Neural cell (in vitro differentiated cells): ENCODE results near the gene EGFL8. TPM values are rescaled to one million over a fixed set of nuclear protein-coding genes. Genes with fewer than 3 reads are reported as not detected.

ENCODE experiments used
- H2AFZ ChIP-seq: fragments of 200-600, 300-800 bp; sonication (generic), shearing (Covaris generic); 2 replicates; pipeline ENCODE4 v1.6.0; 2014; ENCODE audit warnings: low read depth, mild to moderate bottlenecking, antibody characterized with exemption, low read length, moderate library complexity
- H3F3A ChIP-seq: fragments of 200-600 bp; shearing (Covaris generic); 2 replicates; pipeline ENCODE4 v1.6.1; 2016; ENCODE audit warnings: mild to moderate bottlenecking, moderate library complexity, mixed read lengths, antibody characterized with exemption, low read length; ENCODE audit not compliant: insufficient read depth, poor library complexity, severe bottlenecking
- H3K27ac ChIP-seq: fragments of 200-600, 300-800 bp; sonication (generic), shearing (Covaris generic); 2 replicates; pipeline ENCODE4 v1.5.1; 2014; ENCODE audit warnings: mild to moderate bottlenecking, low read length, moderate library complexity
- H3K27me3 ChIP-seq: fragments of 300-800, 200-600 bp; sonication (generic), shearing (Covaris generic); 2 replicates; pipeline ENCODE4 v1.6.0; 2014; ENCODE audit warnings: mild to moderate bottlenecking, low read depth, low read length, moderate library complexity; ENCODE audit not compliant: insufficient read depth
- H3K36me3 ChIP-seq: fragments of 300-800, 200-600 bp; sonication (generic), shearing (Covaris generic); 2 replicates; pipeline ENCODE4 v1.5.1; 2014; ENCODE audit warnings: mild to moderate bottlenecking, antibody characterized with exemption, low read length, moderate library complexity; ENCODE audit not compliant: insufficient read depth
- H3K4me2 ChIP-seq: fragments of 300-800, 200-600 bp; sonication (generic), shearing (Covaris generic); 2 replicates; pipeline ENCODE4 v1.6.0; 2014; ENCODE audit warnings: mild to moderate bottlenecking, low read length
- H3K4me3 ChIP-seq: fragments of 300-800, 200-600 bp; sonication (generic), shearing (Covaris generic); 2 replicates; pipeline ENCODE4 v1.5.1; 2014; ENCODE audit warnings: mild to moderate bottlenecking, low read length, moderate library complexity
- H3K79me2 ChIP-seq: fragments of 200-600 bp; shearing (Covaris generic); replicated peaks from 2 replicates; pipeline ENCODE4 v1.6.0; 2014; ENCODE audit warnings: mild to moderate bottlenecking, low read length, moderate library complexity; ENCODE audit not compliant: insufficient read depth
- H3K9ac ChIP-seq: fragments of 300-800, 200-600 bp; sonication (generic), shearing (Covaris generic); 2 replicates; pipeline ENCODE4 v1.6.1; 2016; ENCODE audit warnings: mild to moderate bottlenecking, low read length, mixed read lengths
- H3K9me2 ChIP-seq: fragments of 200-600 bp; shearing (Covaris generic); 2 replicates; pipeline ENCODE4 v1.6.1; 2016; ENCODE audit warnings: mild to moderate bottlenecking, low read length, mixed read lengths; ENCODE audit not compliant: insufficient read depth
- H3K9me3 ChIP-seq: fragments of 200-600, 300-800 bp; sonication (generic), shearing (Covaris generic); 2 replicates; pipeline ENCODE4 v1.6.1; 2016; ENCODE audit warnings: mild to moderate bottlenecking, mixed run types, low read length, moderate library complexity, mixed read lengths
- H4K20me1 ChIP-seq: fragments of 200-600 bp; shearing (Covaris generic); 2 replicates; pipeline ENCODE4 v1.6.1; 2016; ENCODE audit warnings: mild to moderate bottlenecking, mixed run types; ENCODE audit not compliant: insufficient read depth
- CTCF ChIP-seq: fragments of 450-650 bp; IDR thresholded peaks from 2 replicates; pipeline ENCODE4 v1.5.1; 2014; ENCODE audit warnings: antibody characterized with exemption, mild to moderate bottlenecking, moderate library complexity; ENCODE audit not compliant: poor library complexity, severe bottlenecking
- EP300 ChIP-seq: fragments of 450-650 bp; conservative IDR thresholded peaks from 2 replicates; pipeline ENCODE4 v1.6.1; 2014; ENCODE audit warnings: antibody characterized with exemption, mild to moderate bottlenecking, moderate library complexity; ENCODE audit not compliant: poor library complexity, severe bottlenecking
- EZH2 ChIP-seq: fragments of 200-600, 300-800 bp; shearing (Covaris generic), sonication (generic); IDR thresholded peaks from 2 replicates; pipeline ENCODE4 v1.6.1; 2014; ENCODE audit warnings: antibody characterized with exemption, low read length, borderline replicate concordance, mild to moderate bottlenecking; ENCODE audit not compliant: insufficient read depth, poor library complexity, severe bottlenecking
- MXI1 ChIP-seq: fragments of 450-650 bp; conservative IDR thresholded peaks from 2 replicates; pipeline ENCODE4 v1.6.1; 2014; ENCODE audit warnings: antibody characterized with exemption, mild to moderate bottlenecking; ENCODE audit not compliant: poor library complexity, severe bottlenecking
- POLR2AphosphoS5 ChIP-seq: IDR thresholded peaks from 2 replicates; pipeline ENCODE4 v1.6.1; 2012
- RAD21 ChIP-seq: fragments of 450-650 bp; conservative IDR thresholded peaks from 2 replicates; pipeline ENCODE4 v1.6.1; 2014; ENCODE audit warnings: antibody characterized with exemption, mild to moderate bottlenecking, moderate library complexity
- REST ChIP-seq: IDR thresholded peaks from 2 replicates; pipeline ENCODE4 v1.6.1; 2012; ENCODE audit warnings: borderline replicate concordance
- SMC3 ChIP-seq: fragments of 450-650 bp; conservative IDR thresholded peaks from 2 replicates; pipeline ENCODE4 v1.6.1; 2014; ENCODE audit warnings: antibody characterized with exemption, mild to moderate bottlenecking, moderate library complexity; ENCODE audit not compliant: poor library complexity
- TAF1 ChIP-seq: IDR thresholded peaks from 2 replicates; pipeline ENCODE4 v1.6.1; 2012; ENCODE audit warnings: low read depth
- polyA plus RNA-seq: library from polyadenylated mRNA; depleted of rRNA; stranded (reverse); fragments of >200 nt; gene quantifications from 2 replicates; pipeline ENCODE4 v1.2.3, GENCODE V29; 2014

EGFL8 gene
- polyA plus RNA-seq, 1 donor from 2014 or later, result 22.4 TPM

- H3K9ac ChIP-seq, result peak overlapping the region; percentile 29
- H3F3A ChIP-seq, result no peaks in the 10 kb centered on the region
- TF ChIP-seq CTCF (no peak), MXI1 (no peak), SMC3 (no peak), EZH2 (no peak), EP300 (peak; percentile 26), REST (no peak), RAD21 (no peak)
- no peak overlapping the region for H3K4me2 ChIP-seq
- no peaks in the 10 kb centered on the region for H3K9me3 ChIP-seq
- H2AFZ ChIP-seq, result no peak overlapping the region
- peak overlapping the region; percentile 44 for H3K27ac ChIP-seq
- H4K20me1 ChIP-seq, result no peaks in the 10 kb centered on the region
- no peaks in the 10 kb centered on the region for H3K79me2 ChIP-seq
- no peaks in the 10 kb centered on the region for H3K27me3 ChIP-seq
- no peaks in the 10 kb centered on the region for H3K36me3 ChIP-seq
- no peak overlapping the region for H3K4me3 ChIP-seq
- H3K9me2 ChIP-seq, result no peaks in the 10 kb centered on the region
Measured at GRCh38 chr6:32203426-32204267, 39.3 kb downstream of the EGFL8 start.

GRCh38 chr6:32204268-32204715 lies 39.9 kb downstream of the EGFL8 start:
- no peak overlapping the region for H3K4me3 ChIP-seq
- no peaks in the 10 kb centered on the region for H3K9me2 ChIP-seq

More at GRCh38 chr6:32204268-32204715, 39.9 kb downstream of the EGFL8 start:
- Histone ChIP-seq H3K9ac (no peak overlapping the region), H2AFZ (no peak overlapping the region), H3F3A (no peaks in the 10 kb centered on the region), H3K27me3 (no peaks in the 10 kb centered on the region), H3K27ac (no peak overlapping the region), H3K36me3 (no peaks in the 10 kb centered on the region), H4K20me1 (no peaks in the 10 kb centered on the region), H3K4me2 (no peak overlapping the region), H3K9me3 (no peaks in the 10 kb centered on the region), H3K79me2 (no peaks in the 10 kb centered on the region)
- TF ChIP-seq TAF1, result no peak
- TF ChIP-seq SMC3, result no peak
- TF ChIP-seq RAD21, result no peak
- no peak for TF ChIP-seq EZH2
- TF ChIP-seq REST, result no peak
- TF ChIP-seq EP300, result no peak
- no peak for TF ChIP-seq MXI1
- no peak for TF ChIP-seq CTCF
- no peak for TF ChIP-seq POLR2AphosphoS5
